HCT116 (cell line): ENCODE data around the gene MYO7A. TPM values are rescaled to one million over a fixed set of nuclear protein-coding genes. Genes with fewer than 3 reads are reported as not detected.

Experiments used
- ATAC-seq: fragments of 200-7000 bp; cut with Tn5 transposase; 2 replicates; pipeline ENCODE4 v1.9.1; 2020; ENCODE audit warnings: mild to moderate bottlenecking, moderate library complexity
- BruUV-seq: library from RNA; stranded (reverse); fragments of 400-500 nt; replicated peaks from 2 replicates; lab custom pipeline; 2021; lab: Mats Ljungman, UMichigan
- CTCF ChIA-PET: fragments of 300-600 bp; sonication (Branson Sonifier 250); formaldehyde crosslinking; loops from one replicate; lab custom pipeline; 2021; ENCODE audit warnings: antibody characterized with exemption; lab: Charles Lee
- POLR2A ChIA-PET: fragments of 300-600, 350-600 bp; sonication (Branson Sonifier 250); formaldehyde crosslinking; loops from one replicate; lab custom pipeline; 2021; ENCODE audit warnings: antibody characterized with exemption; lab: Charles Lee
- RAD21 ChIA-PET, 2 experiments: fragments of 300-600 bp; sonication (Branson Sonifier 250); formaldehyde crosslinking; loops; one replicate each; lab custom pipeline; 2023; ENCODE audit warnings: low total read pairs in 2 of 2; ENCODE audit not compliant: uncharacterized antibody in 2 of 2, unreplicated experiment in 2 of 2, low non-redundant PET in 1 of 2; lab: Charles Lee
- DNase-seq: peaks from one replicate; pipeline ENCODE4 v3.0.0-alpha.2; 2010; ENCODE audit warnings: low read depth, low spot score
- H2AFZ ChIP-seq: fragments of 200-600 bp; shearing (Covaris generic), sonication (generic); 2 replicates; pipeline ENCODE4 v1.6.1; 2017; ENCODE audit warnings: low read depth, mixed run types, mixed read lengths, antibody characterized with exemption, low read length; ENCODE audit not compliant: poor library complexity, severe bottlenecking
- H3K27ac ChIP-seq: 2 replicates; pipeline ENCODE4 v1.5.1; 2012; ENCODE audit warnings: low read depth, low read length
- H3K27me3 ChIP-seq: fragments of 200-600 bp; sonication (generic); 2 replicates; pipeline ENCODE4 v1.6.1; 2016; ENCODE audit warnings: mixed run types, low read length, mixed read lengths; ENCODE audit not compliant: insufficient read depth
- H3K36me3 ChIP-seq, 2 experiments: fragments of 200-500 bp in 1 of 2; fragments of 200-600 bp in 1 of 2; sonication (Bioruptor generic) in 1 of 2; sonication (generic) in 1 of 2; 2 replicates each; pipeline versions ENCODE4 v1.5.1 to v1.6.1; 2014 to 2016; ENCODE audit warnings: low read length in 2 of 2, inconsistent platforms in 1 of 2, mixed read lengths in 1 of 2, mixed run types in 1 of 2; ENCODE audit not compliant: insufficient read depth in 2 of 2, control insufficient read depth in 1 of 2
- H3K4me1 ChIP-seq, 2 experiments: fragments of 200-600 bp in 1 of 2; sonication (generic) in 1 of 2; 2 replicates each; pipeline versions ENCODE4 v1.5.1 to v1.6.1; 2012 to 2017; ENCODE audit warnings: low read length in 2 of 2, inconsistent platforms in 1 of 2, mild to moderate bottlenecking in 1 of 2, mixed read lengths in 1 of 2, mixed run types in 1 of 2, moderate library complexity in 1 of 2; ENCODE audit not compliant: insufficient read depth in 2 of 2, control insufficient read depth in 1 of 2
- H3K4me2 ChIP-seq: fragments of 200-600 bp; sonication (generic); 2 replicates; pipeline ENCODE4 v1.6.1; 2017; ENCODE audit warnings: mixed run types, low read length, mixed read lengths
- H3K4me3 ChIP-seq, 2 experiments: fragments of 200-600 bp in 1 of 2; sonication (generic) in 1 of 2; replicated peaks in 1 of 2; 2 replicates each; pipeline ENCODE4 v1.5.1; 2011 to 2016; ENCODE audit warnings: low read length in 2 of 2, control low read depth in 1 of 2, low read depth in 1 of 2, mild to moderate bottlenecking in 1 of 2, mixed read lengths in 1 of 2, mixed run types in 1 of 2
- H3K79me2 ChIP-seq: fragments of 200-600 bp; sonication (generic); 2 replicates; pipeline ENCODE4 v1.6.1; 2017; ENCODE audit warnings: mild to moderate bottlenecking, mixed run types, low read length, moderate library complexity, mixed read lengths; ENCODE audit not compliant: insufficient read depth
- H3K9ac ChIP-seq: fragments of 200-600 bp; sonication (generic); 2 replicates; pipeline ENCODE4 v1.6.1; 2016; ENCODE audit warnings: low read length, mixed read lengths
- H3K9me2 ChIP-seq: fragments of 200-600 bp; sonication (generic), shearing (Covaris generic); 2 replicates; pipeline ENCODE4 v1.6.1; 2017; ENCODE audit warnings: mixed run types, mild to moderate bottlenecking, moderate library complexity; ENCODE audit not compliant: insufficient read depth
- H3K9me3 ChIP-seq, 2 experiments: fragments of 200-500 bp in 1 of 2; fragments of 200-600 bp in 1 of 2; sonication (Bioruptor generic) in 1 of 2; sonication (generic) in 1 of 2; 2 replicates each; pipeline ENCODE4 v1.6.1; 2014 to 2017; ENCODE audit warnings: low read length in 2 of 2, mixed read lengths in 2 of 2, inconsistent platforms in 1 of 2, low read depth in 1 of 2, mild to moderate bottlenecking in 1 of 2, mixed run types in 1 of 2, moderate library complexity in 1 of 2; ENCODE audit not compliant: control insufficient read depth in 1 of 2, insufficient read depth in 1 of 2
- H4K20me1 ChIP-seq: fragments of 200-600 bp; sonication (generic), shearing (Covaris generic); 2 replicates; pipeline ENCODE4 v1.6.1; 2017; ENCODE audit warnings: mixed run types, mild to moderate bottlenecking, moderate library complexity; ENCODE audit not compliant: insufficient read depth
- ELF1 ChIP-seq: IDR thresholded peaks from 2 replicates; pipeline ENCODE4 v1.6.1; 2012; ENCODE audit warnings: low read depth, borderline replicate concordance
- EZH2 ChIP-seq: fragments of 200-600 bp; sonication (generic); IDR thresholded peaks from 2 replicates; pipeline ENCODE4 v1.6.1; 2017; ENCODE audit warnings: antibody characterized with exemption, mixed run types
- EZH2phosphoT487 ChIP-seq: fragments of 200-600 bp; IDR thresholded peaks from 2 replicates; pipeline ENCODE4 v1.6.1; 2018; ENCODE audit warnings: antibody characterized with exemption, borderline replicate concordance
- FOSL1 ChIP-seq: IDR thresholded peaks from 2 replicates; pipeline ENCODE4 v1.6.1; 2012; ENCODE audit warnings: low read depth
- JUND ChIP-seq: IDR thresholded peaks from 2 replicates; pipeline ENCODE4 v1.6.1; 2012
- MAX ChIP-seq: IDR thresholded peaks from 2 replicates; pipeline ENCODE4 v1.6.1; 2012
- POLR2A ChIP-seq: IDR thresholded peaks from 2 replicates; pipeline ENCODE4 v1.7.0; 2011; ENCODE audit warnings: borderline replicate concordance; ENCODE audit not compliant: insufficient read depth, insufficient read length; ENCODE audit errors: extremely low read depth
- POLR2AphosphoS5 ChIP-seq: IDR thresholded peaks from 2 replicates; pipeline ENCODE4 v1.6.1; 2011; ENCODE audit warnings: mild to moderate bottlenecking, low read depth, low read length, moderate library complexity
- RAD21 ChIP-seq: IDR thresholded peaks from 2 replicates; pipeline ENCODE4 v1.6.1; 2012; ENCODE audit warnings: low read depth, mild to moderate bottlenecking
- REST ChIP-seq: IDR thresholded peaks from 2 replicates; pipeline ENCODE4 v1.6.1; 2012; ENCODE audit warnings: low read depth
- SP1 ChIP-seq: IDR thresholded peaks from 2 replicates; pipeline ENCODE4 v1.6.1; 2012; ENCODE audit warnings: low read depth
- SRF ChIP-seq: IDR thresholded peaks from 2 replicates; pipeline ENCODE4 v1.6.1; 2012; ENCODE audit warnings: low read depth
- TCF7L2 ChIP-seq: IDR thresholded peaks from 2 replicates; pipeline ENCODE4 v1.7.0; 2011; ENCODE audit warnings: borderline replicate concordance, inconsistent platforms; ENCODE audit not compliant: insufficient read depth, insufficient read length; ENCODE audit errors: extremely low read depth
- ZNF274 ChIP-seq: fragments of 200-500 bp; sonication (Bioruptor generic); IDR thresholded peaks from 2 replicates; pipeline ENCODE4 v1.6.1; 2014; ENCODE audit warnings: mild to moderate bottlenecking, low read depth, low read length, inconsistent platforms
- intact Hi-C: fragments of 100-400 bp; cut with micrococcal nuclease; formaldehyde crosslinking; loops from 2 replicates; pipeline ENCODE4 v1.10.0; 2022
- total RNA-seq: library from RNA; stranded (reverse); gene quantifications from one replicate; pipeline ENCODE4 v1.2.1, GENCODE V29; 2021; ENCODE audit not compliant: unreplicated experiment
- TF ChIP-seq, protein P1 (sequence below): IDR thresholded peaks from 2 replicates; pipeline ENCODE4 v1.6.1; 2011; ENCODE audit warnings: mild to moderate bottlenecking, low read length, moderate library complexity; ENCODE audit not compliant: insufficient replicate concordance; ENCODE audit errors: extremely low read depth

MYO7A gene
- total RNA-seq, 1 experiment from 2014 or later, result 1.8 TPM

- POLR2A ChIA-PET, result no interaction called here
- ATAC-seq (no peak), DNase-seq (no peak)
- no peak overlapping the region for H3K4me3 ChIP-seq
- H3K9me2 ChIP-seq, result no peaks in the 10 kb centered on the region
- H2AFZ ChIP-seq, result no peak overlapping the region
- intact Hi-C loops, result no loop called here
- CTCF ChIA-PET, result no interaction called here
- H3K27me3 ChIP-seq, result no peaks in the 10 kb centered on the region
- no peaks in the 10 kb centered on the region for H3K4me1 ChIP-seq
- RAD21 ChIA-PET, result no interaction called here
- no peak overlapping the region for H3K27ac ChIP-seq
- H4K20me1 ChIP-seq, result no peaks in the 10 kb centered on the region
- no TSS peak for BruUV-seq
- no peaks in the 10 kb centered on the region for H3K79me2 ChIP-seq
- H3K9me3 ChIP-seq, result no peaks in the 10 kb centered on the region
- TF ChIP-seq FOSL1 (no peak), EZH2 (no peak), EZH2phosphoT487 (no peak), POLR2AphosphoS5 (no peak), ZNF274 (no peak), REST (no peak), RAD21 (no peak), MAX (no peak), SRF (no peak), ELF1 (no peak), TCF7L2 (no peak), JUND (no peak), SP1 (no peak), POLR2A (no peak)
- TF ChIP-seq, protein P1, sequence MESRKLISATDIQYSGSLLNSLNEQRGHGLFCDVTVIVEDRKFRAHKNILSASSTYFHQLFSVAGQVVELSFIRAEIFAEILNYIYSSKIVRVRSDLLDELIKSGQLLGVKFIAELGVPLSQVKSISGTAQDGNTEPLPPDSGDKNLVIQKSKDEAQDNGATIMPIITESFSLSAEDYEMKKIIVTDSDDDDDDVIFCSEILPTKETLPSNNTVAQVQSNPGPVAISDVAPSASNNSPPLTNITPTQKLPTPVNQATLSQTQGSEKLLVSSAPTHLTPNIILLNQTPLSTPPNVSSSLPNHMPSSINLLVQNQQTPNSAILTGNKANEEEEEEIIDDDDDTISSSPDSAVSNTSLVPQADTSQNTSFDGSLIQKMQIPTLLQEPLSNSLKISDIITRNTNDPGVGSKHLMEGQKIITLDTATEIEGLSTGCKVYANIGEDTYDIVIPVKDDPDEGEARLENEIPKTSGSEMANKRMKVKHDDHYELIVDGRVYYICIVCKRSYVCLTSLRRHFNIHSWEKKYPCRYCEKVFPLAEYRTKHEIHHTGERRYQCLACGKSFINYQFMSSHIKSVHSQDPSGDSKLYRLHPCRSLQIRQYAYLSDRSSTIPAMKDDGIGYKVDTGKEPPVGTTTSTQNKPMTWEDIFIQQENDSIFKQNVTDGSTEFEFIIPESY, result no peak
- no peak overlapping the region for H3K9ac ChIP-seq
- H3K36me3 ChIP-seq, result no peaks in the 10 kb centered on the region
- H3K4me2 ChIP-seq, result no peak overlapping the region
These were observed 39.1 kb downstream of the MYO7A start for GRCh38 chr11:77167111-77167626.
